D721Med (cell line): ENCODE data around the gene UQCRQ.

ENCODE experiments used
- DNase-seq: peaks from one replicate; pipeline ENCODE4 v3.0.0; 2011; ENCODE audit warnings: low spot score; ENCODE audit not compliant: insufficient read length
- FAIRE-seq: peaks from 2 replicates; lab custom pipeline; 2011; peaks lifted over from hg19 to GRCh38; lab: Jason Lieb, UNC
- TF ChIP-seq, protein P1 (sequence below): IDR thresholded peaks from 2 replicates; pipeline ENCODE4 v1.5.1; 2012; ENCODE audit warnings: mild to moderate bottlenecking, control low read depth; ENCODE audit not compliant: insufficient read depth; ENCODE audit errors: missing control alignments

UQCRQ gene

DNA sequence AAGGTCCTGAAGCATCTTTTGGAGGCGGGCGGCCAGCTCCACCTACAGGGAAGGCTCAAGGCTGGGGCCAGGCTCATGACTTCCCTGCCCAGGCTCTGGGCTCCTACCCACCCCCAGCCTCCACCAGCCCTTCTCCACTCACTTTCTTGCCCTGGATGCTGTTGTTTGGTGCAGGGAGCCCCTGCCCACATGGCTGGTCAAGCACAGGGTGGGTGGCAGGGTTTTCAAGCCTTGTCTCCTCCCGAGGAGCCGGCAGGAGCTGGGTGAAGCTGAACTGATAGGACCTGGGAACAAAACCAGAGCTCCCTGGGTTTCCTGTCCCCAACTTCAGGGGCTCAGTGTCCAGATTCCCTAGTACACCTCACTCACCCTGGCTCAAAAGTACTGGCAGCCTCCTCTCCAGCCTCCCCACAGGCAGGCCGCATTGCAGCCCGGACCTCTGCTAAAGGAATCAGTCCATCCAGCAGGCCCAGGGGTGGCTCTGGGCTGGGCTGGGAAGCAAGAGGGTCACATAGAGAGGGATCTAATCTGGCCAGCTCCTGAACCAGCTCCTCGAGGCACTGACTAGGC is 42.9 kb upstream of the UQCRQ start:
- FAIRE-seq (no peak), DNase-seq (no peak)
- TF ChIP-seq, protein P1, sequence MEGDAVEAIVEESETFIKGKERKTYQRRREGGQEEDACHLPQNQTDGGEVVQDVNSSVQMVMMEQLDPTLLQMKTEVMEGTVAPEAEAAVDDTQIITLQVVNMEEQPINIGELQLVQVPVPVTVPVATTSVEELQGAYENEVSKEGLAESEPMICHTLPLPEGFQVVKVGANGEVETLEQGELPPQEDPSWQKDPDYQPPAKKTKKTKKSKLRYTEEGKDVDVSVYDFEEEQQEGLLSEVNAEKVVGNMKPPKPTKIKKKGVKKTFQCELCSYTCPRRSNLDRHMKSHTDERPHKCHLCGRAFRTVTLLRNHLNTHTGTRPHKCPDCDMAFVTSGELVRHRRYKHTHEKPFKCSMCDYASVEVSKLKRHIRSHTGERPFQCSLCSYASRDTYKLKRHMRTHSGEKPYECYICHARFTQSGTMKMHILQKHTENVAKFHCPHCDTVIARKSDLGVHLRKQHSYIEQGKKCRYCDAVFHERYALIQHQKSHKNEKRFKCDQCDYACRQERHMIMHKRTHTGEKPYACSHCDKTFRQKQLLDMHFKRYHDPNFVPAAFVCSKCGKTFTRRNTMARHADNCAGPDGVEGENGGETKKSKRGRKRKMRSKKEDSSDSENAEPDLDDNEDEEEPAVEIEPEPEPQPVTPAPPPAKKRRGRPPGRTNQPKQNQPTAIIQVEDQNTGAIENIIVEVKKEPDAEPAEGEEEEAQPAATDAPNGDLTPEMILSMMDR, result no peak

DNA sequence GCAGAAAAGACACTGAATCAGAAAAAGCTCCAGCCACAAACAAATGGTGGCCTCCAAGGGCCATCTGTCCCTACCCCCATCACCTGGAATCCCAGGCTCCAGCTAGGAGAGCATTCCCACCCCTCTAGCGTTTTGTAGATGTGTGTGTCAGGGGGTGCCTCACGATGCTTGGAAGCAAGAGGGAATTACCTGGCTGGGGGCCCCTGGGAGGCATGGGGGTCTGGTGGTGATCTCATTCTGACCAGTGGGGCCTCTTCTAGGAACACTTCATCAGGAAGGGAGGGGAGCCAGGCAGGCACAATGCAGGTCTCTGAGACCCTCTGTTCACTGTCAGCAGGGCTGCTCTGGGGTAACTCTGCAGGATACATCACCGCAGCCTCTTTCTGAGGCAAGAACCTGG is 42.0 kb upstream of the UQCRQ start:
- FAIRE-seq, result no peak
- no peak for DNase-seq
- TF ChIP-seq, protein P1, result no peak

DNA sequence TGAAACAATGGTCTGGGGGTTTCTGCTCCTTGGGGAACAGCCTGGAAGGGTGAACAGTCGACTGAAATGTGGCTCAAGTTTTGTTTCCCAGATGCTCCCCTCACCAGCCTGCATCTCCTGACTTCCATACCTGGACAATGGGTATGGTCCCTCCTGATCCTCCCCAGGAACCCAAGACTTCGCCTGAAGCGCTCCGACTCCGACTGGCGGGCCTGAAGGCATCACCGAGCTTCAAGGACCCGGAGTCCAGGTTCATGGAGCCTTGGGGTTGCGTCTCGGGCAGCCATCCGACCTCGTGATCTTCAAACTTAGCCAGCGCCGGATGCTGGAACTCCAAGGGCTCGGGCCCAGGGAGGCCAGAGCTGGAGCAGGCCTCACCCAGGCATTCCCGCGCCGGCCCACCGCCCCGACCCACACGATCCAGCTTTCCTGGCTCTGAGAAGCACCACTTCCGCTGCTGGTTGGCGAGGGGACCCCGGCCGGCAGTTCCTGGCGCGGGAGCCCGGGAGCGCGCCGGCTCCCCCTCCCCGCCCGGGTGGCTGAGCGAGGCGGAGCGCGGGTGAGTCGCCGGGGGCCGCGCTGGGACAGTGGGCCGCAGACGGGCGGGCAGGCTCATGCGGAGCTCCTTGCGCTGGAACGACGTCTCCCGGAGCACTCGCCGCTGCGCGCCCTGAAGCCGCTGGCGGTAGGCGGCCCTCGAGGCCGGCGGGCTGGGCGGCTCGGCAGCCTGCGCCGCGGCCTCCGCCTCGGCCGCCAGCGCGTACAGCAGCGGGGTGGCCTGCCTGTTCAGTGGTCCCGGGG is 41.2 kb upstream of the UQCRQ start:
- TF ChIP-seq, protein P1, result no peak
- FAIRE-seq, result no peak
- DNase-seq, result no peak

DNA sequence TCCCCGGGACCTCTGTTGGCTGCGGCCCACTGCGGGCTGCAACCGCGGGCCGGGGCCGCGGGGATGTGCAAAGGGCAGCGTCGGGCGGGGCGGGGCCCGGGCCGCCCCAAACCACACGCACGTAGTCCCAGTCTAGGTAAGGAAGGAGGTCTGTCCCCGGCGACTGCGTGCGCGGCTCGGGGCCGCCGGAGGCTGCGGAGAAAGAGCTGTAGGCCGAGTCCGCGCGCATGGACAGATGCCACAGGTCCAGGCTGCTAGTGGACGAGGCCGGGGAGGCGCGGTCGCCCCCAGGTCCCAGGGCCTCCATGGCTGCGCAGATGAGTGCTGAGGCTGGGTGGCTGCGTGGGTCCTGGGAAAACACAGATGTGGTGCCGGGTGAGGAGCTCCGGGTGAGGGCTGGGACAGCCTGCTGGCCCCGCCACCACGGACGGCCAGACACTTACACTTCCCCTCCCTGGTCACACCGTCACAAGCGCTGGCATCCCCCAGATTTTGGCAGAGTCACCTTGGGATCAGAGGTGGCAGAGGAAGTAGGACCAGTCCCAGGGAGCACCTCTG is 40.5 kb upstream of the UQCRQ start:
- FAIRE-seq, result no peak
- no peak for DNase-seq
- TF ChIP-seq, protein P1, result no peak

DNA sequence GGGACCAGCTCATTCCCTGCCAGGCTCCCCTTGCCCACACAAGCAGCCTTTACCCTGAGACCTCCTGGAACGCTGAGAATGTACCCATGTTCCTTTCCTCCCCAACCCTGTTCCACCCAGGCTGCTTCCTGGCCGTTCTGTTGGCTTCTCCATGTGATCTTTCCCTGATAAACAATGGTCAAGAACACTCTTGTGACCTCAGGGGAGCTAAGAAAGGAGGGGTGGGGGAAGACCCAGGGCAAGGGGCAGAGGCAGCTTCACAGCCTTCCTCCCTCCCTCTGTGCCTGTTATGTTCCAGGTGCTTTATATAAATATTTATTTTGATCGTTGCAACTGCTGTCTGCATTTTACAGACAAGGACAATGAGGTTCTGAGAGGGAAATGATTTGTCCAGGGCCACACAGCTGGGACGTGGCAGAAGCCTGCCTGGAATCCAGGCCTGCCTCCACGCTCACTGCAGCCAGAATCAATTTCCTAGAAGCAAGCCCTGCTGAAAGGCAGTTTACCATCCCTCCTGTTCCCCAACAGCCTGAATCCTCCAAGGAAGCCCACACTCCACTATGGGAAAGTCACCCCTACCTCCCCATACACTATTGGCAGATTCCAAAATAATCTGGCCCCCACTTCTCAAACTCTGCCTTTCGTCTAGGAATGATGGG is 39.9 kb upstream of the UQCRQ start:
- TF ChIP-seq, protein P1, result no peak
- FAIRE-seq (no peak), DNase-seq (no peak)

DNA sequence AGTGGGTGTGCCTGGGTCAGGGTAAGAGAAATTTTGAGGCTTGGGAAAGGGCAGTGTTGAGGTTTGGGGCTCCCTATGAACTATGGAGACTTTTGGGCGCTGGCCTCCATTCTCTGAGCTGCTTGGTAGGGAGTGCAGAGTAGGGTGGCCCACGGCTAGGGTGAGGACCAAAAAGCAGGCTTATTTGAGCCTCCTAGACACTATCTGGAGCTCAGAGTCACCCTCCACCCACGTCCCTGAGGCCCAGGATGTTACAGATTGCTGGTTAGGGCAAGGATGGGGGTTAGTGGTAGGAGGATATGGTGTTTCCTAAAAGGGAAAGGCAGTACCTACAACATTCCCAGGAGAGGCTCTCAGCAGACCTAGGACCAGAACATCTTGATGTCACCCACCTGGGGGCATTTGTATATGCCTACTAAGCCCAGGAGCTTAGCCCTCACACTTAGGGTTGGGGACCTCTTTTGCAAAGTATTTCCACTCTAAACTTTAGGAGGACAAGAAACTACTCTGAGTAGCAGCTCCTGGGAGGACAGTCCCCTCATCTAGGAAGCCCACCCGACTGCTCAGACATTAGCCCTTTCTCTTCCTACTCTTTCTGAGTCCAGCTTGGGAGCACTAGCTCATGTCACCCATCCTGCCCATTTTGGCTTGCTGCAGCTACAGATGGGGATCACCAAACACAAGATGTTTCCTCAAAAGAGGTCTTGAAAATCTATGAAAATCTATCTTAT is 38.3 kb upstream of the UQCRQ start:
- TF ChIP-seq, protein P1, result no peak
- FAIRE-seq, result no peak
- DNase-seq, result no peak
